ENCODE results near the gene RYR1.

Gene RYR1

DNA sequence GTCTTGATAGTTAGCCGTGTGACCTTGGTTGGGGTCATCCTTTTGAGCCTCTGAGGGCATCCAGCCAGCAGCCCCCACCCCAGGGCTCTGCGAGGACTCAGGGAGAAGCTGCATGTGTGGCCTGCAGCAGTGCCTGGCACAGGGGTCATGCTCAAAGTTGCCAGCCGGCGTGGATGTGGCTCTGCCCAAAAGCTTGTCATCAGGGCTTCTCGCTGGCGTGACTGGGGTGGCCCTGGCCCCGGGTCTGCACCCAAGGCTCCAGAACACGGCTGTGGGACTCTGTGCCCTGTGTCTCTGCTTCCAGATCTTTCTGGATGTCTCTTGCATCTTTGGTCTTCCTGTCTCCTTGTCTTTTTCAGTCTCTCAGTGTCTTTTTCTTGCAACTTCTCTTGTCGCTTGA is 90.9 kb downstream of the RYR1 start:
- H3K27me3 ChIP-seq (ENCODE audit: insufficient read depth, low read length, poor library complexity) = no peaks in the 10 kb centered on the region
- no peak overlapping the region for H4K5ac ChIP-seq (ENCODE audit: low read length)
- H2BK120ac ChIP-seq (ENCODE audit: low read depth, low read length) = no peak overlapping the region
- DNase-seq = no peak
- H3K79me2 ChIP-seq (ENCODE audit: control insufficient read depth, insufficient read depth, low read length) = no peaks in the 10 kb centered on the region
- H3K56ac ChIP-seq (ENCODE audit: low read length) = no peak overlapping the region
- no peak overlapping the region for H2BK5ac ChIP-seq (ENCODE audit: low read length)
- no peak overlapping the region for H3K4me2 ChIP-seq (ENCODE audit: low read length)
- WGBS (ENCODE audit: extremely low coverage, insufficient coverage, low lambda C conversion rate) = no CpG with 5 or more reads among the region's 9 CpGs
- H3K9ac ChIP-seq (ENCODE audit: low read length) = no peak overlapping the region
- H3K4me3 ChIP-seq (ENCODE audit: low read length) = no peak overlapping the region
- no peak overlapping the region for H3K27ac ChIP-seq (ENCODE audit: low read depth, low read length)
- no peak overlapping the region for H4K8ac ChIP-seq (ENCODE audit: low read depth, low read length)
- no peak overlapping the region for H3K23ac ChIP-seq (ENCODE audit: low read length)
- H3K18ac ChIP-seq (ENCODE audit: low read length) = no peak overlapping the region
- H3K4me1 ChIP-seq (ENCODE audit: control insufficient read depth, low read depth, low read length) = no peaks in the 10 kb centered on the region
- no peak overlapping the region for H3K4ac ChIP-seq (ENCODE audit: low read depth, low read length)
- no peak overlapping the region for H2BK15ac ChIP-seq (replicated peaks; ENCODE audit: low read depth)
- no peak overlapping the region for H2AK5ac ChIP-seq (ENCODE audit: low read length)
- no peaks in the 10 kb centered on the region for H3K36me3 ChIP-seq (ENCODE audit: control insufficient read depth, insufficient read depth, low read length)
- H3K79me1 ChIP-seq (ENCODE audit: low read length) = no peaks in the 10 kb centered on the region

DNA sequence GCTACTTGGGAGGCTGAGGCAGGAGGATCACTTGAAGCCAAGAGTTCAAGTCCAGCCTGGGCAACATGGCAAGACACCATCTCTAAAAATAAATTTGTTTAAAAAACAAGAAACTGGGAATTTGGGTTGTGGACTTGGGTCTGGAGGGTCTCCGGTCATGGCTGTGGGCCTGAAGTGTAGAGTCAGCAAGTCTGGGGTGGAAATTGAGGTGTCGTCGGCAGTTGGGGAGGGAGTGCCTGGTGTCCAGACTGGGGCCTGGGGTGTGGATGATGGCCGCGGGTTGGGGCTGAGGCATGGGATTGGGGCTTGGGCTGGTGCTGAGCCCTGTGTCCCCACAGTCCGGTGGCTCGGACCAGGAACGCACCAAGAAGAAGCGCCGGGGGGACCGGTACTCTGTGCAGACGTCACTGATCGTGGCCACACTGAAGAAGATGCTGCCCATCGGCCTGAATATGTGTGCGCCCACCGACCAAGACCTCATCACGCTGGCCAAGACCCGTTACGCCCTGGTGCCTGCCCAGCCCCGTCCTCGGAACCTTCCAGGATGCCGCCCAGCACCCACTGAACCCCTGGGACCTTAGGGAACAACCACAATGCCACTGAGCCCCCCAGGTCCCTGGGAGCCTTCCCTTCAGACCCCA is 91.6 kb downstream of the RYR1 start:
- H3K36me3 ChIP-seq (ENCODE audit: control insufficient read depth, insufficient read depth, low read length) = no peaks in the 10 kb centered on the region
- no peaks in the 10 kb centered on the region for H3K4me1 ChIP-seq (ENCODE audit: control insufficient read depth, low read depth, low read length)
- H3K18ac ChIP-seq (ENCODE audit: low read length) = no peak overlapping the region
- H3K27me3 ChIP-seq (ENCODE audit: insufficient read depth, low read length, poor library complexity) = no peaks in the 10 kb centered on the region
- H3K79me2 ChIP-seq (ENCODE audit: control insufficient read depth, insufficient read depth, low read length) = no peaks in the 10 kb centered on the region
- H3K9ac ChIP-seq (ENCODE audit: low read length) = no peak overlapping the region
- H3K27ac ChIP-seq (ENCODE audit: low read depth, low read length) = no peak overlapping the region
- H3K4ac ChIP-seq (ENCODE audit: low read depth, low read length) = no peak overlapping the region
- no peak overlapping the region for H2BK5ac ChIP-seq (ENCODE audit: low read length)
- H3K79me1 ChIP-seq (ENCODE audit: low read length) = no peaks in the 10 kb centered on the region
- H2AK5ac ChIP-seq (ENCODE audit: low read length) = no peak overlapping the region
- H3K23ac ChIP-seq (ENCODE audit: low read length) = no peak overlapping the region
- H4K8ac ChIP-seq (ENCODE audit: low read depth, low read length) = no peak overlapping the region
- WGBS (ENCODE audit: extremely low coverage, insufficient coverage, low lambda C conversion rate) = no CpG with 5 or more reads among the region's 22 CpGs
- H4K5ac ChIP-seq (ENCODE audit: low read length) = no peak overlapping the region
- H3K56ac ChIP-seq (ENCODE audit: low read length) = no peak overlapping the region
- H3K4me2 ChIP-seq (ENCODE audit: low read length) = no peak overlapping the region
- H2BK15ac ChIP-seq (replicated peaks; ENCODE audit: low read depth) = no peak overlapping the region
- no peak for DNase-seq
- no peak overlapping the region for H2BK120ac ChIP-seq (ENCODE audit: low read depth, low read length)
- no peak overlapping the region for H3K4me3 ChIP-seq (ENCODE audit: low read length)

DNA sequence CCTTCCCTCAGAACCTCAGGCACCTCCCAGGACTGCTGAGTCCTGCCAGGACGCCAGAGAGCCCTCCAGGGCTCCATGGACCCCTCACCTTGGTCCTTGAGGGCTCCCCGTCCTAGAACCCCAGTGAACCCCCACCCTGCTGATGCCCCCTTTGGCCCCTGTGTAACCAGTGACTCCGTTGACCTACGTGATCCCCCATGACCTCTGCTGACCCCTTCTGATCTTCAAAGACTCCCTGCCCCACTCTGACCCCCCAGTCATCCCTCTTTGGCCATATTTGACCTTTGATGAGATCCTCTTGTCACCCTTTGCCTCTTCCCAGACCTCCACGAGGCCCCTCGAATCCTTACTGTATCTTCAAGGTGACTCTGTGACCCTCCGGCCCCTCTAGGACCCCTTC is 92.9 kb downstream of the RYR1 start:
- Histone ChIP-seq H3K79me1 (ENCODE audit: low read length) (no peaks in the 10 kb centered on the region), H2BK5ac (ENCODE audit: low read length) (no peak overlapping the region), H3K27ac (ENCODE audit: low read depth, low read length) (no peak overlapping the region), H4K5ac (ENCODE audit: low read length) (no peak overlapping the region), H3K4ac (ENCODE audit: low read depth, low read length) (no peak overlapping the region), H2BK120ac (ENCODE audit: low read depth, low read length) (no peak overlapping the region), H2AK5ac (ENCODE audit: low read length) (no peak overlapping the region), H2BK15ac (replicated peaks; ENCODE audit: low read depth) (no peak overlapping the region), H4K8ac (ENCODE audit: low read depth, low read length) (no peak overlapping the region), H3K4me2 (ENCODE audit: low read length) (no peak overlapping the region), H3K9ac (ENCODE audit: low read length) (no peak overlapping the region), H3K27me3 (ENCODE audit: insufficient read depth, low read length, poor library complexity) (no peaks in the 10 kb centered on the region), H3K18ac (ENCODE audit: low read length) (no peak overlapping the region), H3K4me3 (ENCODE audit: low read length) (no peak overlapping the region), H3K23ac (ENCODE audit: low read length) (no peak overlapping the region), H3K79me2 (ENCODE audit: control insufficient read depth, insufficient read depth, low read length) (no peaks in the 10 kb centered on the region), H3K56ac (ENCODE audit: low read length) (no peak overlapping the region), H3K36me3 (ENCODE audit: control insufficient read depth, insufficient read depth, low read length) (no peaks in the 10 kb centered on the region), H3K4me1 (ENCODE audit: control insufficient read depth, low read depth, low read length) (no peaks in the 10 kb centered on the region)
- DNase-seq = no peak
- no CpG with 5 or more reads among the region's 7 CpGs for WGBS (ENCODE audit: extremely low coverage, insufficient coverage, low lambda C conversion rate)

DNA sequence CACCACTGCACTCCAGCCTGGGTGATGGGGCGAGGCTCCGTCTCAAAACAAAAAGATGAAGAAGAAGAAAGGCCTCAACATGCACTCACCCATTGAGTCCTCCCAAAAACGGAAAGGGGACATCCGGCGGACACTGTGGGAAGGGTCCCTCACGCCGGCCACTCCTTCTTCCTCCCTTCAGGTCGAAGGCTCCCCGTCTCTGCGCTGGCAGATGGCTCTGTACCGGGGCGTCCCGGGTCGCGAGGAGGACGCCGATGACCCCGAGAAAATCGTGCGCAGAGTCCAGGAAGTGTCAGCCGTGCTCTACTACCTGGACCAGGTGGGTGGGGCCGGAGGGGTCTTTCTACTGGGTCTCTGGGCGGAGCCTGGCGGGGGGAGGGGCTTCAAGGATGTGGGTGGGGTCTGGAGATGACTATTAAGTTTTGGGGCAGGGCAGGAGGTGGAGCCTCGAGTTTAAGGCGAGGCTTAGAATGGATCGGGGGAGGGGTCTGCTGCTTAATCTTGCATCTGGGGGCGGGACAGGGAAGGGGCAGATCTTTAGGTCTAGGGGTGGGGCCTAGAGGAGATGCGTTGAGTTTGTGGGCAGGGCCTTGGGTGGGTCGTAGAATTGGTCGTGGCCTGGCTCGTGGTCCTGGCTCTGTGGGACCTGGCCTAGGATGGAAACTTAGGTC is 94.1 kb downstream of the RYR1 start:
- no peak overlapping the region for H4K8ac ChIP-seq (ENCODE audit: low read depth, low read length)
- H4K5ac ChIP-seq (ENCODE audit: low read length) = no peak overlapping the region
- H3K27me3 ChIP-seq (ENCODE audit: insufficient read depth, low read length, poor library complexity) = no peaks in the 10 kb centered on the region
- no peak overlapping the region for H3K4ac ChIP-seq (ENCODE audit: low read depth, low read length)
- no peaks in the 10 kb centered on the region for H3K4me1 ChIP-seq (ENCODE audit: control insufficient read depth, low read depth, low read length)
- H3K23ac ChIP-seq (ENCODE audit: low read length) = no peak overlapping the region
- DNase-seq = peak; percentile 71
- no peak overlapping the region for H3K4me3 ChIP-seq (ENCODE audit: low read length)
- H2BK120ac ChIP-seq (ENCODE audit: low read depth, low read length) = no peak overlapping the region
- no peaks in the 10 kb centered on the region for H3K79me2 ChIP-seq (ENCODE audit: control insufficient read depth, insufficient read depth, low read length)
- H3K36me3 ChIP-seq (ENCODE audit: control insufficient read depth, insufficient read depth, low read length) = no peaks in the 10 kb centered on the region
- no peak overlapping the region for H3K18ac ChIP-seq (ENCODE audit: low read length)
- no peak overlapping the region for H2BK15ac ChIP-seq (replicated peaks; ENCODE audit: low read depth)
- H3K79me1 ChIP-seq (ENCODE audit: low read length) = no peaks in the 10 kb centered on the region
- no peak overlapping the region for H2BK5ac ChIP-seq (ENCODE audit: low read length)
- no peak overlapping the region for H3K4me2 ChIP-seq (ENCODE audit: low read length)
- no peak overlapping the region for H2AK5ac ChIP-seq (ENCODE audit: low read length)
- no CpG with 5 or more reads among the region's 32 CpGs for WGBS (ENCODE audit: extremely low coverage, insufficient coverage, low lambda C conversion rate)
- H3K56ac ChIP-seq (ENCODE audit: low read length) = no peak overlapping the region
- H3K9ac ChIP-seq (ENCODE audit: low read length) = no peak overlapping the region
- no peak overlapping the region for H3K27ac ChIP-seq (ENCODE audit: low read depth, low read length)

- Histone ChIP-seq H4K5ac (ENCODE audit: low read length) (no peak overlapping the region), H3K4ac (ENCODE audit: low read depth, low read length) (no peak overlapping the region), H3K27ac (ENCODE audit: low read depth, low read length) (no peak overlapping the region), H3K4me1 (ENCODE audit: control insufficient read depth, low read depth, low read length) (no peaks in the 10 kb centered on the region), H2BK120ac (ENCODE audit: low read depth, low read length) (no peak overlapping the region), H3K56ac (ENCODE audit: low read length) (no peak overlapping the region), H3K9ac (ENCODE audit: low read length) (no peak overlapping the region), H2AK5ac (ENCODE audit: low read length) (no peak overlapping the region), H2BK15ac (replicated peaks; ENCODE audit: low read depth) (no peak overlapping the region), H3K4me3 (ENCODE audit: low read length) (no peak overlapping the region), H3K79me1 (ENCODE audit: low read length) (no peaks in the 10 kb centered on the region), H4K8ac (ENCODE audit: low read depth, low read length) (no peak overlapping the region), H3K23ac (ENCODE audit: low read length) (no peak overlapping the region), H3K27me3 (ENCODE audit: insufficient read depth, low read length, poor library complexity) (no peaks in the 10 kb centered on the region), H3K18ac (ENCODE audit: low read length) (no peak overlapping the region), H3K36me3 (ENCODE audit: control insufficient read depth, insufficient read depth, low read length) (no peaks in the 10 kb centered on the region), H3K79me2 (ENCODE audit: control insufficient read depth, insufficient read depth, low read length) (no peaks in the 10 kb centered on the region), H3K4me2 (ENCODE audit: low read length) (no peak overlapping the region), H2BK5ac (ENCODE audit: low read length) (no peak overlapping the region)
- no peak for DNase-seq
- no CpG with 5 or more reads among the region's 24 CpGs for WGBS (ENCODE audit: extremely low coverage, insufficient coverage, low lambda C conversion rate)
These were observed 94.8 kb downstream of the RYR1 start for GRCh38 chr19:38528213-38528755.
